Upper lobe of left lung (tissue), 4 donors: ENCODE data around the gene CCDC197.

ENCODE experiments used
- CTCF ChIP-seq, 6 experiments: fragments of 450-650 bp in 4 of 6; fragments of 200-600 bp in 2 of 6; sonication (generic) in 2 of 6; IDR thresholded peaks; one replicate each; pipeline ENCODE4 v1.5.1; 2016 to 2019; ENCODE audit warnings: antibody characterized with exemption in 6 of 6
- EP300 ChIP-seq, 4 donors: sonication (generic); formaldehyde crosslinking; IDR thresholded peaks; one replicate each; pipeline ENCODE4 v1.5.1; 2017; ENCODE audit warnings: antibody characterized with exemption in 4 of 4, control low read depth in 2 of 4
- POLR2A ChIP-seq, 4 donors: fragments of 450-650 bp; IDR thresholded peaks; one replicate each; pipeline ENCODE4 v1.5.1; 2016 to 2017; ENCODE audit warnings: antibody characterized with exemption in 4 of 4, mild to moderate bottlenecking in 2 of 4
- POLR2AphosphoS5 ChIP-seq, 2 donors: sonication (generic); formaldehyde crosslinking; IDR thresholded peaks; one replicate each; pipeline ENCODE4 v1.5.1; 2017; ENCODE audit warnings: antibody characterized with exemption in 2 of 2

GRCh38 chr14:94024549-94024948 is 27.4 kb downstream of the CCDC197 start:
- TF ChIP-seq CTCF (IDR thresholded peaks at IDR 0.05) (no peak), POLR2AphosphoS5 (IDR thresholded peaks at IDR 0.05) (no peak), POLR2A (IDR thresholded peaks at IDR 0.05) (no peak), EP300 (IDR thresholded peaks at IDR 0.05) (no peak)
